Stimulated activated CD8-positive, alpha-beta memory T cell treated with anti-CD3 and anti-CD28 coated beads, Interleukin-7, amount 100 ng/mL, for 24 hours (primary cell): ENCODE measurements around the gene NAPG.
"Not testable (repeated sequence)": the region's sequence is repeated elsewhere in the genome, so short reads cannot be mapped to it uniquely, and the experiment has no call there.

Source experiments
- DNase-seq: peaks from one replicate; pipeline ENCODE4 v3.0.0-alpha.2; 2020; ENCODE audit warnings: low read depth

NAPG gene

GRCh38 chr18:10579079-10579867 lies 53.4 kb downstream of the NAPG start:
- DNase-seq = no peak

- no peak for DNase-seq
These were observed 54.4 kb downstream of the NAPG start for GRCh38 chr18:10580215-10580614.

- DNase-seq = no peak
These were observed 59.4 kb downstream of the NAPG start for GRCh38 chr18:10585260-10585659.

GRCh38 chr18:10588975-10589374 lies 63.1 kb downstream of the NAPG start:
- DNase-seq = no peak

GRCh38 chr18:10590412-10590811 lies 64.6 kb downstream of the NAPG start:
- no peak for DNase-seq

GRCh38 chr18:10591896-10592295 lies 66.1 kb downstream of the NAPG start:
- no peak for DNase-seq

GRCh38 chr18:10593366-10594022 lies 67.7 kb downstream of the NAPG start:
- not testable (repeated sequence) for DNase-seq

GRCh38 chr18:10595917-10596316 lies 70.1 kb downstream of the NAPG start:
- not testable (repeated sequence) for DNase-seq

GRCh38 chr18:10597695-10598094 lies 71.9 kb downstream of the NAPG start:
- DNase-seq = not testable (repeated sequence)

GRCh38 chr18:10600701-10601100 lies 74.9 kb downstream of the NAPG start:
- not testable (repeated sequence) for DNase-seq
